ENCODE data around the gene RAD17. TPM values are rescaled to one million over a fixed set of nuclear protein-coding genes. Genes with fewer than 3 reads are reported as not detected.

RAD17 gene
- total and polyA plus RNA-seq, 8 donors = 9.4 to 42.5 (median 18.0) TPM

DNA sequence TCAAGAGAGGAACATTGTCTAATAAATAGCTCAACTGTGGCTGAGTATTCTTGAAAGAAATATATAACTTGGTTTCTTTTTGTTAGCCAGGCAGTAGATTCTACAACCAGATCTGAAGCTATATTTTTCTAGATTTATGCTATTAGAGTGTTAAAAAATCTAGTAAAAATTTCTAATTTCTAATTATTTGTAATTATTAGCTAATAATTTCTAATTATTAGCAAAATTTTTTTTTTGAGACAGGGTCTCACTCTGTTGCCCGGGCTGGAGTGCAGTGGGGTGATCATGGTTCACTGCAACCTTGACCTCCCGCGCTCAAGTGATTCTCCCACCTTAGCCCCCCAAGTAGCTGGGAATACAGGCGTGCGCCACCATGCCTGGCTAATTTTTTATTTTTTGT is 2.8 kb downstream of the RAD17 start:
- no peaks in the 10 kb centered on the region for H3K27me3 ChIP-seq
- intact Hi-C loops (cut with DNase I; ENCODE audit: low total_unique reads) = no loop called here
- DNase-seq = no peak
- no peak overlapping the region for H3K27ac ChIP-seq
- WGBS, 5 donors = 93 to 99% (median 97%) methylated on average over 5 of the region's 5 CpGs
- H3K9me3 ChIP-seq = no peaks in the 10 kb centered on the region
- peaks cover 9 to 30% (median 29%) of the 10 kb centered on the region in 4 donors for H3K36me3 ChIP-seq
- no peak overlapping the region for H3K4me3 ChIP-seq
- peaks cover 10 to 41% (median 28%) of the 10 kb centered on the region in 4 donors for H3K4me1 ChIP-seq
- TF ChIP-seq EP300 (IDR thresholded peaks at IDR 0.05) (no peak), POLR2A (IDR thresholded peaks at IDR 0.05) (no peak), POLR2AphosphoS5 (IDR thresholded peaks at IDR 0.05) (no peak)
- TF ChIP-seq, protein P1, sequence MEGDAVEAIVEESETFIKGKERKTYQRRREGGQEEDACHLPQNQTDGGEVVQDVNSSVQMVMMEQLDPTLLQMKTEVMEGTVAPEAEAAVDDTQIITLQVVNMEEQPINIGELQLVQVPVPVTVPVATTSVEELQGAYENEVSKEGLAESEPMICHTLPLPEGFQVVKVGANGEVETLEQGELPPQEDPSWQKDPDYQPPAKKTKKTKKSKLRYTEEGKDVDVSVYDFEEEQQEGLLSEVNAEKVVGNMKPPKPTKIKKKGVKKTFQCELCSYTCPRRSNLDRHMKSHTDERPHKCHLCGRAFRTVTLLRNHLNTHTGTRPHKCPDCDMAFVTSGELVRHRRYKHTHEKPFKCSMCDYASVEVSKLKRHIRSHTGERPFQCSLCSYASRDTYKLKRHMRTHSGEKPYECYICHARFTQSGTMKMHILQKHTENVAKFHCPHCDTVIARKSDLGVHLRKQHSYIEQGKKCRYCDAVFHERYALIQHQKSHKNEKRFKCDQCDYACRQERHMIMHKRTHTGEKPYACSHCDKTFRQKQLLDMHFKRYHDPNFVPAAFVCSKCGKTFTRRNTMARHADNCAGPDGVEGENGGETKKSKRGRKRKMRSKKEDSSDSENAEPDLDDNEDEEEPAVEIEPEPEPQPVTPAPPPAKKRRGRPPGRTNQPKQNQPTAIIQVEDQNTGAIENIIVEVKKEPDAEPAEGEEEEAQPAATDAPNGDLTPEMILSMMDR (IDR thresholded peaks at IDR 0.05) = no peak

DNA sequence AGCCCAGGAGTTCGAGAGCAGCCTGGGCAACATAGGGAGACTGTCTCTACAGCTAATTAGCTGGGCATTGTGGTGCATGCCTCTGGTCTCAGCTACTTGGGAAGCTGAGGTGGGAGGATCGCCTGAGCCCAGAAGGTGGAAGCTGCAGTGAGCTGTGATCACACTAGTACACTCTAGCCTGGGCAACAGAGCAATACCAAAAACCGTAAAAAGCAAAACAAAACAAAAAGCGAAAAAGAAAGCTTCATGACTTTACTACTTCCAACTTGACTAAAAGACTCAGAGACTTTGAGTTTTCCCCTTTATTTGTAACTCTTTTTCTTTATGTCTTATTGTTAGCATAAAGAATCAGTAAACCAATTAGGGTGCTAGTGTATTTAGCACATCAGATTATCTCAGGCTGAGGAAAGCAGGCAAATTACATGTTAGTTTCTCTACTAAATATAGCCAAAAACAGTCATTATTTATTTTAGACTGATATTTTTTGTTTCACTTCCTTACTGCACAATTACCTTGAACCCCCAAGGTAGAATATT is 5.4 kb downstream of the RAD17 start:
- no peak for TF ChIP-seq POLR2AphosphoS5 (IDR thresholded peaks at IDR 0.05)
- TF ChIP-seq EP300 (IDR thresholded peaks at IDR 0.05) = no peak
- TF ChIP-seq, protein P1 (IDR thresholded peaks at IDR 0.05) = no peak
- TF ChIP-seq POLR2A (IDR thresholded peaks at IDR 0.05) = no peak
- Histone ChIP-seq H3K36me3 (peaks cover 13 to 51% (median 50%) of the 10 kb centered on the region in 4 donors), H3K9me3 (no peaks in the 10 kb centered on the region), H3K27ac (no peak overlapping the region), H3K4me3 (no peak overlapping the region), H3K4me1 (peaks cover 9 to 27% (median 15%) of the 10 kb centered on the region in 4 donors), H3K27me3 (no peaks in the 10 kb centered on the region)
- DNase-seq = no peak
- intact Hi-C loops (cut with DNase I; ENCODE audit: low total_unique reads) = no loop called here
- 90 to 97% (median 93%) methylated on average over 4 of the region's 4 CpGs for WGBS, 5 donors

- H3K36me3 ChIP-seq = peaks cover 20 to 85% (median 84%) of the 10 kb centered on the region in 4 donors
- intact Hi-C loops (cut with DNase I; ENCODE audit: low total_unique reads) = no loop called here
- no peak for TF ChIP-seq POLR2A (IDR thresholded peaks at IDR 0.05)
- TF ChIP-seq POLR2AphosphoS5 (IDR thresholded peaks at IDR 0.05) = no peak
- TF ChIP-seq EP300 (IDR thresholded peaks at IDR 0.05) = no peak
- TF ChIP-seq, protein P1 (IDR thresholded peaks at IDR 0.05) = no peak
- H3K4me1 ChIP-seq = no peaks in the 10 kb centered on the region
- no peak overlapping the region for H3K27ac ChIP-seq
- no peaks in the 10 kb centered on the region for H3K27me3 ChIP-seq
- no peaks in the 10 kb centered on the region for H3K9me3 ChIP-seq
- H3K4me3 ChIP-seq = no peak overlapping the region
- no peak for DNase-seq
These were observed 8.8 kb downstream of the RAD17 start for GRCh38 chr5:69378376-69378775.

- intact Hi-C loops (cut with DNase I; ENCODE audit: low total_unique reads) = no loop called here
- DNase-seq = no peak
- H3K9me3 ChIP-seq = no peaks in the 10 kb centered on the region
- no peak overlapping the region for H3K4me3 ChIP-seq
- H3K4me1 ChIP-seq = no peaks in the 10 kb centered on the region
- no peak overlapping the region for H3K27ac ChIP-seq
- no peak for TF ChIP-seq POLR2A (IDR thresholded peaks at IDR 0.05)
- TF ChIP-seq, protein P1 (IDR thresholded peaks at IDR 0.05) = no peak
- TF ChIP-seq POLR2AphosphoS5 (IDR thresholded peaks at IDR 0.05) = no peak
- TF ChIP-seq EP300 (IDR thresholded peaks at IDR 0.05) = no peak
- no peaks in the 10 kb centered on the region for H3K27me3 ChIP-seq
- H3K36me3 ChIP-seq = peaks cover 14 to 93% (median 89%) of the 10 kb centered on the region in 4 donors
- 83 to 89% (median 88%) methylated on average over 15 of the region's 15 CpGs for WGBS, 5 donors
These were observed 35.2 kb downstream of the RAD17 start for GRCh38 chr5:69404659-69405330.

Measured in stomach (tissue), 9 donors.